Measurements from ENCODE around the gene NME7.

DNA sequence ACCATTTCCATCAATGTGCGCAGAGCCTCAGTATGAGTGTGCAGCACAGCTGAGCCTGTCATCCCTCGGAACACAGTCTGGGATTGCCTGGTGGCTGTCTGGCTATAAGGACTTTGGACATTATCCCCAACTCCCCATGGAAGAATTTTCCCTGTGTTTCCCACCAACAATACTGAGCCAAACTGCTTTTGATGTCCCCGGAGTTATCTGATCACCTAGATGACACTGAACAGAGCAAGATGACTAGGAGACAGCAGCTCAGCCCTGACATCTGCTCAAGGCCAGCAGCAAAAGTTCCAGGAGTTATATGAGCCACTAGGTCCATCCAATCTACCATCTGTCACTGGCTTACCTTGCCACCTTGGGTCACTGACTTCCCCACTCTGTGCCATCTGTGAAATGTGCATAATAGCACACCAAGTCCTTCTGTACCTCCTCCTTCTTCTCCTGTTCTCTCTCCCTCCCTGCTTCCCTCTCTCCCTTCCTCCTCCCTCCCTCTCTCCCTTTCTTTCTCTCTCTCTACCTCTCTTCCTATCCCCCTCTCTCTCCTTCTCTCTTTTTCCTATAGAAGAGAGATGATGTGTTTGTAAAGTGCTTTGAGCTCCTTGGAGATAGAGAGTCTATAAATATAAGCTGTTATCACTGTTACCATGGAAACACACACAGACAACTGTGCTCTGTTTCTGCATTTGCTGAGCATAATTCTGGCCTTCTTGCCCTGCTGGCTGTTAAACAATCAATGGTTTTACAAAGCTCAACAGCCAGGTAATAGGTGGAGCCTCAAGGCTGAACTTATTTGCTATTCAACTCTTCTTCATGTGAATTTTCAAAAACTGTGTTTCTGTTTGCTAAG, 280.8 kb downstream of the NME7 start:
- TF ChIP-seq EZH2phosphoT487 (IDR thresholded peaks at IDR 0.05; ENCODE audit: insufficient read depth, low read depth) (no peak), EZH2 (IDR thresholded peaks at IDR 0.05; ENCODE audit: insufficient read depth, poor library complexity, severe bottlenecking) (no peak)
